Choroid plexus epithelial cell (primary cell): ENCODE measurements around the gene PYCARD.
"Not testable (repeated sequence)": the region's sequence is repeated elsewhere in the genome, so short reads cannot be mapped to it uniquely, and the experiment has no call there.

ENCODE experiments used
- DNase-seq: peaks from one replicate; pipeline ENCODE4 v3.0.0-alpha.2; 2010; ENCODE audit warnings: low read depth
- H3K4me3 ChIP-seq: 2 replicates; pipeline ENCODE4 v1.5.1; 2011; ENCODE audit warnings: low read depth, mild to moderate bottlenecking, control low read depth, low read length, moderate library complexity
- CTCF ChIP-seq: conservative IDR thresholded peaks from 2 replicates; pipeline ENCODE4 v1.5.1; 2011; ENCODE audit warnings: low read depth, mild to moderate bottlenecking, control low read depth, inconsistent platforms, low read length, moderate library complexity

Gene PYCARD

GRCh38 chr16:31213877-31214707 is 11.5 kb upstream of the PYCARD start, which contains the start of gene TRIM72:
TRIM72 (plus strand) TSS chr16:31214119; CDS start chr16:31214739, 620 bp downstream.
- no peak for DNase-seq
- peak within 1 kb of the TSS; percentile 50 for H3K4me3 ChIP-seq
- no peak for TF ChIP-seq CTCF

- TF ChIP-seq CTCF: no peak
- H3K4me3 ChIP-seq: no peak overlapping the region
Measured at GRCh38 chr16:31213342-31213741, 10.8 kb upstream of the PYCARD start.

GRCh38 chr16:31206776-31207175 is 4.2 kb upstream of the PYCARD start:
- no peak for DNase-seq
- TF ChIP-seq CTCF: no peak
- H3K4me3 ChIP-seq: no peak overlapping the region

More at GRCh38 chr16:31213342-31213741, 10.8 kb upstream of the PYCARD start:
- DNase-seq: no peak

GRCh38 chr16:31204871-31205666 is 2.5 kb upstream of the PYCARD start:
- H3K4me3 ChIP-seq: no peak overlapping the region
- no peak for DNase-seq
- no peak for TF ChIP-seq CTCF

GRCh38 chr16:31201582-31202413 is 762 bp downstream of the PYCARD start:
- DNase-seq: peak; percentile 25
- no peak for TF ChIP-seq CTCF
- peak overlapping the region; percentile 74 for H3K4me3 ChIP-seq

- DNase-seq: peak; percentile 23
- no peak overlapping the region for H3K4me3 ChIP-seq
- TF ChIP-seq CTCF: peak; percentile 26
Measured at GRCh38 chr16:31200821-31201568, 1.6 kb downstream of the PYCARD start.

- not testable (repeated sequence) for H3K4me3 ChIP-seq, DNase-seq
Measured at GRCh38 chr16:31200111-31200510, 2.4 kb downstream of the PYCARD start.
